Dendritic cell treated with granulocyte-macrophage colony-stimulating factor and Interleukin-4, amounts not matched to agents 40 ng/mL and 50 ng/mL, for 4 days (primary cell): ENCODE measurements around the gene SP7.
"Not testable (repeated sequence)": the region's sequence is repeated elsewhere in the genome, so short reads cannot be mapped to it uniquely, and the experiment has no call there.

Source experiments
- H3K27ac Mint-ChIP-seq: one replicate; pipeline ENCODE4 v1.8.0; 2022; ENCODE audit warnings: mild to moderate bottlenecking, mixed read lengths
- H3K27me3 Mint-ChIP-seq: one replicate; pipeline ENCODE4 v1.8.0; 2022; ENCODE audit warnings: mild to moderate bottlenecking, mixed read lengths
- H3K36me3 Mint-ChIP-seq: one replicate; pipeline ENCODE4 v1.8.0; 2022; ENCODE audit warnings: low read depth, mixed read lengths
- H3K4me1 Mint-ChIP-seq: one replicate; pipeline ENCODE4 v1.8.0; 2022; ENCODE audit warnings: low read depth, mixed read lengths
- H3K4me3 Mint-ChIP-seq: one replicate; pipeline ENCODE4 v1.8.0; 2022; ENCODE audit warnings: mild to moderate bottlenecking, moderate library complexity, mixed read lengths
- H3K9me3 Mint-ChIP-seq: one replicate; pipeline ENCODE4 v1.8.0; 2022; ENCODE audit warnings: mixed read lengths
- intact Hi-C: fragments of 100-400 bp; cut with micrococcal nuclease; formaldehyde crosslinking; loops from one replicate; pipeline ENCODE4 v1.15.0; 2022

The SP7 gene

GRCh38 chr12:53324113-53324778, 11.9 kb downstream of the SP7 start:
- H3K9me3 Mint-ChIP-seq = no peaks in the 10 kb centered on the region
- H3K27me3 Mint-ChIP-seq = peaks cover 33% of the 10 kb centered on the region

GRCh38 chr12:53320352-53321195, 15.6 kb downstream of the SP7 start:
- H3K9me3 Mint-ChIP-seq = no peaks in the 10 kb centered on the region
- H3K4me1 Mint-ChIP-seq = peaks cover 37% of the 10 kb centered on the region
- H3K27ac Mint-ChIP-seq = peak overlapping the region; percentile 90
- intact Hi-C loops = loop anchor here (1.0 to 2.0 kb wide), 3 partner anchors 21 to 180 kb away; partner anchors contain the start of genes MYG1 and TARBP2
- H3K4me3 Mint-ChIP-seq = peak overlapping the region; percentile 91
- H3K27me3 Mint-ChIP-seq = no peaks in the 10 kb centered on the region
- H3K36me3 Mint-ChIP-seq = peaks cover 56% of the 10 kb centered on the region

More at GRCh38 chr12:53324113-53324778, 11.9 kb downstream of the SP7 start:
- Mint-ChIP-seq H3K4me3 (peak overlapping the region; percentile 70), H3K4me1 (peaks cover 44% of the 10 kb centered on the region), H3K36me3 (peaks cover 20% of the 10 kb centered on the region), H3K27ac (peak overlapping the region; percentile 83)
- intact Hi-C loops = loop anchor here (1.0 kb wide), 3 partner anchors 21 to 97 kb away; no protein-coding TSS in a partner anchor

- Mint-ChIP-seq H3K27ac (peak overlapping the region; percentile 19), H3K27me3 (no peaks in the 10 kb centered on the region), H3K9me3 (no peaks in the 10 kb centered on the region), H3K4me3 (no peak overlapping the region), H3K36me3 (peaks cover 84% of the 10 kb centered on the region), H3K4me1 (peaks cover 16% of the 10 kb centered on the region)
- intact Hi-C loops = no loop called here
Observed at GRCh38 chr12:53313996-53314395, 22.2 kb downstream of the SP7 start.

GRCh38 chr12:53308276-53308675, 27.9 kb downstream of the SP7 start:
- H3K27ac Mint-ChIP-seq = peak overlapping the region; percentile 7
- no peaks in the 10 kb centered on the region for H3K9me3 Mint-ChIP-seq
- intact Hi-C loops = no loop called here
- no peak overlapping the region for H3K4me3 Mint-ChIP-seq
- H3K4me1 Mint-ChIP-seq = peaks cover 2% of the 10 kb centered on the region
- peaks cover 80% of the 10 kb centered on the region for H3K36me3 Mint-ChIP-seq
- no peaks in the 10 kb centered on the region for H3K27me3 Mint-ChIP-seq

GRCh38 chr12:53306826-53307225, 29.3 kb downstream of the SP7 start:
- intact Hi-C loops = no loop called here
- no peak overlapping the region for H3K27ac Mint-ChIP-seq

GRCh38 chr12:53302903-53303302, 33.3 kb downstream of the SP7 start:
- Mint-ChIP-seq H3K27ac (no peak overlapping the region), H3K4me3 (no peak overlapping the region), H3K4me1 (peaks cover 53% of the 10 kb centered on the region), H3K27me3 (no peaks in the 10 kb centered on the region), H3K36me3 (peaks cover 96% of the 10 kb centered on the region), H3K9me3 (no peaks in the 10 kb centered on the region)
- intact Hi-C loops = no loop called here

More at GRCh38 chr12:53306826-53307225, 29.3 kb downstream of the SP7 start:
- Mint-ChIP-seq H3K36me3 (peaks cover 92% of the 10 kb centered on the region), H3K27me3 (no peaks in the 10 kb centered on the region), H3K9me3 (no peaks in the 10 kb centered on the region), H3K4me3 (no peak overlapping the region), H3K4me1 (peaks cover 14% of the 10 kb centered on the region)

- peak overlapping the region; percentile 83 for H3K4me3 Mint-ChIP-seq
- no peaks in the 10 kb centered on the region for H3K27me3 Mint-ChIP-seq
- no peaks in the 10 kb centered on the region for H3K9me3 Mint-ChIP-seq
- intact Hi-C loops = no loop called here
- H3K4me1 Mint-ChIP-seq = peaks cover 75% of the 10 kb centered on the region
- peaks cover 96% of the 10 kb centered on the region for H3K36me3 Mint-ChIP-seq
- H3K27ac Mint-ChIP-seq = peak overlapping the region; percentile 92
Observed at GRCh38 chr12:53300187-53300586, 36.0 kb downstream of the SP7 start.

GRCh38 chr12:53299454-53300180, 36.5 kb downstream of the SP7 start, which contains the start of gene MYG1:
Gene MYG1, plus strand, starts transcription at chr12:53299695. Its CDS starts 43 bp downstream, at chr12:53299738.
- H3K27ac Mint-ChIP-seq = peak within 1 kb of the TSS; percentile 92
- peaks cover 98% of the 10 kb centered on the region for H3K36me3 Mint-ChIP-seq
- no peaks in the 10 kb centered on the region for H3K9me3 Mint-ChIP-seq
- H3K27me3 Mint-ChIP-seq = no peaks in the 10 kb centered on the region
- H3K4me1 Mint-ChIP-seq = peaks cover 80% of the 10 kb centered on the region
- intact Hi-C loops = loop anchor here (1.0 to 5.0 kb wide), 3 partner anchors 22 to 79 kb away; partner anchors contain the start of gene AAAS
- H3K4me3 Mint-ChIP-seq = peak within 1 kb of the TSS; percentile 83

- Mint-ChIP-seq H3K27ac (peak overlapping the region; percentile 92), H3K4me1 (peaks cover 80% of the 10 kb centered on the region), H3K27me3 (no peaks in the 10 kb centered on the region), H3K4me3 (peak overlapping the region; percentile 83), H3K36me3 (peaks cover 93% of the 10 kb centered on the region), H3K9me3 (no peaks in the 10 kb centered on the region)
- intact Hi-C loops = loop anchor here (1.0 to 5.0 kb wide), 3 partner anchors 22 to 78 kb away; partner anchors contain the start of gene AAAS
Observed at GRCh38 chr12:53299101-53299453, 37.1 kb downstream of the SP7 start.

GRCh38 chr12:53298164-53298563, 38.0 kb downstream of the SP7 start:
- Mint-ChIP-seq H3K27ac (peak overlapping the region; percentile 92), H3K27me3 (no peaks in the 10 kb centered on the region), H3K4me1 (peaks cover 77% of the 10 kb centered on the region), H3K9me3 (no peaks in the 10 kb centered on the region), H3K4me3 (peak overlapping the region; percentile 83), H3K36me3 (peaks cover 92% of the 10 kb centered on the region)
- intact Hi-C loops = loop anchor here (2.0 to 5.0 kb wide), 2 partner anchors 46 to 77 kb away; a partner anchor contains a TSS

- Mint-ChIP-seq H3K36me3 (peaks cover 90% of the 10 kb centered on the region), H3K27ac (peak overlapping the region; percentile 92), H3K4me1 (peaks cover 67% of the 10 kb centered on the region), H3K4me3 (peak overlapping the region; percentile 94)
- intact Hi-C loops = loop anchor here (5.0 kb wide), 1 partner anchor 45 kb away; a partner anchor contains a TSS
- not testable (repeated sequence) for H3K9me3 Mint-ChIP-seq, H3K27me3 Mint-ChIP-seq
Observed at GRCh38 chr12:53297106-53297505, 39.0 kb downstream of the SP7 start.

- H3K27ac Mint-ChIP-seq = peak overlapping the region; percentile 92
- intact Hi-C loops = loop anchor here (5.0 kb wide), 1 partner anchor 44 kb away; a partner anchor contains a TSS
- H3K4me3 Mint-ChIP-seq = peak overlapping the region; percentile 94
- H3K4me1 Mint-ChIP-seq = peaks cover 56% of the 10 kb centered on the region
- H3K9me3 Mint-ChIP-seq = no peaks in the 10 kb centered on the region
- H3K27me3 Mint-ChIP-seq = no peaks in the 10 kb centered on the region
- peaks cover 90% of the 10 kb centered on the region for H3K36me3 Mint-ChIP-seq
Observed at GRCh38 chr12:53295891-53296219, 40.3 kb downstream of the SP7 start.

GRCh38 chr12:53295070-53295890, 40.9 kb downstream of the SP7 start, which contains the start of gene PFDN5:
Gene PFDN5, plus strand, starts transcription at chr12:53295542. Its CDS starts 26 bp downstream, at chr12:53295568.
- H3K36me3 Mint-ChIP-seq = peaks cover 87% of the 10 kb centered on the region
- H3K27me3 Mint-ChIP-seq = no peaks in the 10 kb centered on the region
- H3K4me1 Mint-ChIP-seq = peaks cover 50% of the 10 kb centered on the region
- H3K27ac Mint-ChIP-seq = peak within 1 kb of the TSS; percentile 92
- intact Hi-C loops = loop anchor here (5.0 kb wide), 1 partner anchor 43 kb away; a partner anchor contains a TSS
- H3K9me3 Mint-ChIP-seq = no peaks in the 10 kb centered on the region
- H3K4me3 Mint-ChIP-seq = peak within 1 kb of the TSS; percentile 94
